GM21576 (cell line): ENCODE data around the gene METTL22.

Experiments
- ATAC-seq: cut with Tn5 transposase; IDR thresholded peaks from one replicate; pipeline ENCODE4 v1.9.1; 2021; ENCODE audit warnings: mild to moderate bottlenecking, moderate library complexity; ENCODE audit not compliant: unreplicated experiment

METTL22 gene

DNA sequence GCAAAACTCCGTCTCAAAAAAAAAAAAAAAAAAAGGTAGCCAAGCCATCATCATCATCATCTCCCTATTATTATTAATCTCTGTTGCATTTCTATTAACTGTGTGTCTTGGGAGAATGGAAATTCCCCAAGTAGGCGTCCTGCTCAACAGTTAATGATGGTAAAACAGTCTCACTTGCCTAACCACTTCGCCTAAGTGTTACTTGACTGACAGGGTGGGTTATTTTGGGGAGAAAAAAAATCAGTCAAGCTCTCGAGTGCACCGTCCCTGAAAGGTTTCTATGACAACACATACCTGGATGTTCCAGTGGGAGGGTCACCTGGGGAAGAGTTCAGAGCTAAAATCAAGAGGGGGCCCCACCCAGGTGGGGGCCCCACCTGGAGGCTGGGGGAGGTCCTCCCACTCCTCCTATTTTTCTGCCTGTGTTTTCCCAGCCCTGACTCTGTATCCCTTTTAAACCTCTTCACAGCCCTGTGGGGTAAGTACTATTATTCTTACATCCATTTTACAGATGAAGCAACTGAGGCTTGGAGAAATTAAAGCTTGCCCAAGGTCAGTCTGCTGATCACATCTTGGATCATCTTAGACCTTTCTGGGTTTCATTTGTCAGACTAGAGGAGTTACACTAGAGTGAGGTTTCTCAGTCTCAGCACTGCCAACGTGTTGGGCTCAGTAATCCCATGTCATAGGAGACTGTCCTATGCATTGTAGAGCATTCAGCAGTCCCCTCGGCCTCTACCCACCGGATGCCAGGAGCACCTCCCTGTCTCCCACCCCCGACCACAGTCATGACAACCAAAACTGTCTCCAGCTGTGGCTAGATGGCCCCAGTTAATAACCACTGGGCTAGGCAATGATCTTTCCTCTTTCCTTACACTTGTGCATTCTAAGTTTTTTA lies 41.9 kb downstream of the METTL22 start:
- no peak for ATAC-seq

DNA sequence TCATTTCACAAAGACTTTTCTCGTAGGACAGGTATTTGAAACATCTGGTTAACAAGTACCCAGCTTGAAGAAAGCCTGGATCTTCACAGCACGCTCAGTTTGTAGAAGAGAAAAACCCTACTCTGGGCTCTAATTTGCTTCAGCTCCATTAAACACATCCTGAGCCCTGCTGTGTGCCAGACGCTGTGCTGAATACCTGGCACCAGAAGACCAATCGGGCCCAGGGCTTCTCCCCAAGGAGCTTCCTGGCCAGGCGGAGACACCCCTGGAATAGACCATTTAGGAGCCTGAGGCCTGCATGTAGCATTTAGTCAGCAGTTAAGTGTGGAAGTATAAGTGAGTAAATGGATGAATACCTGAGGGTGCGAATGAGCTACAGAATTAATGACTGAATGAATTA lies 44.0 kb downstream of the METTL22 start:
- no peak for ATAC-seq

DNA sequence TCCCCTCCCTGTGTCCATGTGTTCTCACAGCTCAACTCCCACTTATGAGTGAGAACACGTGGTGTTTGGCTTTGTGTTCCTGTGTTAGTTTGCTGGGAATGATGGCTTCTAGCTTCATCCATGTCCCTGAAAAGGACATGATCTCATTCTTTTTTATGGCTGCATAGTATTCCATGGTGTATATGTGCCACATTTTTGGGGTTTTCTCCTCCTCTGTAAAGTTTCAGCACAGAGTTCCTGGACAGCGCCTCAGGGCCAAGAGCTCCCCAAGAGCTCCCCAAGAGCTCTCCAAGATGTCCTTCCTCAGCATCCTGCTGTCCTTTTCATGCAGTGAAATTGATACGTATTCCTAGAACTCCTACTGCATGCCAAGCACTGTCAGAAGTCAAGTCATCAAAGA lies 46.0 kb downstream of the METTL22 start:
- ATAC-seq = no peak

DNA sequence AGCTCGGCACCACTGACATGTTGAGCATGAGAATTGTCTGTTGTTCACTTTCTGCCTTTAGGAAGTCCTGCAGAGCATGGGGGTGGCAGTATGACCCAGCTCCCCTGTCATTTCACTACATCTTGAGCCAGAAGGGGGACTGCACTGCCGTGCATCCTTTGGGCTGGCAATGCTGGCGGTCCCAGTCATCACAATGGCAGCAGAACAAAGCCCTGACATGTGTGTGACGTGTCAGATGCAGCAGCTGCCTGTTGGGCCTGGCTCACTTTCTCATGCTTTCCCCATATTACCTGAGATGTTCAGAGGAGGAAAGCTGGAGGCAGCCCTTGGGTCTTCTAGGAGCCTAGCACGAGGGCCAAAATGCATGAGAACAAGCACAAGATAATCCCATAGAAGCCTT lies 46.6 kb downstream of the METTL22 start:
- ATAC-seq = no peak

DNA sequence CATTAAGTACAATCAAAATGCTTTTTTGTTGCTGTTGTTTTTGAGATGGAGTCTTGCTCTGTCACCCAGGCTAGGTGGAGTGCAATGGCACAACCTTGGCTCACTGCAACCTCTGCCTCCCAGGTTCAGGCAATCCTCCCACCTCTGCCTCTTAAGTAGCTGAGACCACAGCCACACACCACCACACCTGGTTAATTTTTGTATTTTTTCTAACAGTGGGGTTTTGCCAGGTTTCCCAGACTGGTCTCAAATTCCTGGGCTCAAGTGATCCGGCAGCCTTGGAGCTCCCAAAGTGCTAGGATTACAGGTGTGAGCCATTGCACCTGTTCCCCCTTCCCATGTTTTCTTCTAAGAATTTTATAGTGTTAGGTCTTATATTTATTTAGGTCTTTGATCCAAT lies 48.0 kb downstream of the METTL22 start:
- no peak for ATAC-seq

DNA sequence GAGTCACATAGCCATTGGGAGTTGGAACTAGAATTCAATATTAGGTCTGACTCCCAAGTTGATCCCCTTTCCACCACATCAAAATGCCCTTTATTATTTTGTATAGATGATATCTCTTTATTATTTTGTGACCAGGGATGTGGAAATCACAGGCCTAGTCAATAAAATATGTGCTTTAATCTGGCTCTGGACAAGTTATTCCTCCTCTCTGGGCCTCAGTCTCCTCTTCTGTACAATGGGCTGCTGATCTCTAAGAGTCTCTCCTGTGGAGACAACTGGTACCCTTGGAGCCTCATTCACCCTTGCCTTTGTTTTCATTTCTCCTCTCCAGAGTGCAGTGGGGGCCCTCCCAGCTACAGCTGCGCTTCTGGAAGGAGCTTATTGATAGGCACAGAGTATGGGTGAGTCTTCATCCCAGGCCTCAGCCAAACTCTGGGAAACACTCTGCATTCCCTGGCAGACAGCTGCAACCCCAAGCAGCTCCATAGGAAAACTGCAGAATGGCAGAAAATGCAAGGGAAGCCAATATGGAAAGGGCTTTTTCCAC lies 48.6 kb downstream of the METTL22 start:
- no peak for ATAC-seq

DNA sequence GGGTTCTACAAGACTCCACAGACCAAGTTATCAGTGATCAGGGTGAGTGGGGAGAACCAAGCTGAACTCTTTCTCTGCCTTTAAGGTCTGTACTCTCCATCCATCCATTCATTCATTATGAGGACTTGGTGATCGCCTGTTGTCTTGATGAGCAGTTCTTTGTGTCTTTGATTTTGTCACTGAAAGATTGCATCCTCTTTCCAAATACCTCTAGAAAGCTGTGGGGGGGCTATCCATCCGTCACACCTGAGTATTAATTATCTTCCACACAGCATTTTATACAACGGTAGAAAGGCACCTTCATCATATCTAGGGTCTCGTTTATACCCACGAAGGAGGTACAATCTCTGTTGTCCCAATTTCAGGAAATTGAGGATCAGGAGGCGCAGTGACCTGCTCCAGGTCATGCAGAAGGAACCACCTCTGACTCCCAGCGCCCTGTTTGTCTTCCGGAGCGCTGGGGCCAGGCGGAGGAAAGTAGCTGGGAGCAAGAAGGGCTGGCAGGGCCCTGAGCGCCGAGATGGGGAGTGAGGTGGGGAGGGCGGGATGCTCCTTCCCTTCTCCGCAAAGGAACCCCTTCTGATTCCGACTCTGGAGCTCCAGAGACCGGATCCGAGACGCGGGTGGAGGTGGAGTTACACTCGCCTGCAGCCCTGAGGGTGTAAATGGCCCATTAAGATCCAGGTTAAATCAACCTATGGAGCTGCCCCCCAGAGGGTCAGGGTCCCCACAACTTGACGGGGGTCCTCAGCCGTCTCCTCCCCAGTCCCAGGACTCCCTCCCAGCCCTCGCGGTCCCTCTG lies 52.3 kb downstream of the METTL22 start:
- ATAC-seq = peak; percentile 38

DNA sequence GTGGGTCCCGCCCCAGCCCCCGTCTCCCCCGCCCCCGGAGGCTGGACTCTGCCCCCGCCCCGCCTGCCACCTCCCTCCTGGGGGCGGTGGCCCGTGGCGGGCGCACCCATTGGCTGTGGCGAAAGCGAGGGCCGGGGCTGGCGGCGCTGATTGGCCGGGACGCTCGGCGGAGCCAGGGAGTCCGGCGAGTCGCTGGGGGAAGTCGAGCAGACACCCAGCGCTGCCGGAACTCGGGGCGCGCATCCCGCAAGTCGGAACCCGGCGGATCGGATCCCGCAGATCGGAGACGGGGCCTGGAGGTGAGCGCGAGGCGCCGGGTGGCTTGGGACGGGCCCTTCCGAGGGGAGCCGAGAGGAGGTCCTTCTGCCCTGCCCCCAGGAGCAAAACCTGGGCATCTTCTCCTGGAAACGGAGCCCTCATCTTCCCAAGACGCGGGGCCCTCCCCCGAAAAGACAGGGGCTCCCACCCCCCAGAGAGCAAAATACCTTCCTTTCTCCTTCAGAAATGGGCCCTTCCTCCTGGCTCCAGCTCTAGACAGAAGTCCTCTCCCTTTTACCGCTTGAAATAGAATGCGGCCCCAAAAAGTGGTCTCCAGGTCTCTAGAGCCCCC lies 53.0 kb downstream of the METTL22 start, which contains the start of gene ABAT:
Gene ABAT (plus strand): TSS at position 205 of the 610 bp plus-strand sequence. CDS start 61,123 bp downstream, outside the sequence.
- ATAC-seq = peak; percentile 100

DNA sequence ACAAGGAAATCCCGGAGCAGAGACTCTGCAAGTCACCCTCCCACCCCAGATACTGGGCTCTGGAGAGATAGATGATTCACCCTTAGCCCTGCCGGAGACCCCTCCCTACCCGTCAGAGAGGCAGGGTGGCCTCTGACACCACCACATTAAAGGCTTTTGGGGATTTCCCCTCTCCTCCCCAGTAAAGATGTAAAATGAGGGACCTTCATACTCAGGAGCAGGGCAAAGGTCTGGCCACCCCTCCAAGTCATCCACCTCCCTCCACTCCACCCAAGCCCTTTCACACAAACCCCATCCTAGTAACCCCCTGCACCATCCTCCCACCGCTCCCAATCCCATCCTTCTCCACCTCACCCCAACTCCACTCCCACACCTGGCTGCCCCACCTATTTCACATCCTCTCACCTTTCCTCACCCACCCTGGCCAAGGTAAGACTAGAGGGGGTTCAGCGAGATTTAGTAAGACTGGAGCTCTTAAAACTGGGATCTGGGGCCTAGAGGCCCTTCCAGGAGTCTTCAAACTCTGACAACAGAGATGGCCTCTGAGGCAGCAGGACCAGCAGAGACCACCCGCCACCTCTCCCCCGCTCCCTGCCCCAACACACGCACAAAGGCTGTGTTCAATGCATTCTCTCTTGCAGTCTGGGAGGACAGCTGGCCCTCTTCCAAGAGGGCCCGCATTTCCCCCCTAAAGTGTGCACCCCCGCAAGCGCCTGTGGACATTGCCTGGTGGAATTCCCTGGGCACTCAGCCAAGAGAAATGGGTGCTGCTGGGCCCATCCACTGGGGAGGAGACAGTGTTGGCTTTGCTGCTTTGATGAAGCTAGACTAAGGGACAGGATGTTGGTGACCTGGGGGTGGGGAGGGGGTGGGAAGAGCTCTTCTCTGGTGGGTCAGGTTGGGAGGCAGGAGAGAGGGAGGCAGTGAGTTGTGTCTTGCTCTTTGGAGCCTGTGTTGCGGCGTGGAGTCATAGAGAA lies 54.0 kb downstream of the METTL22 start:
- ATAC-seq = no peak

DNA sequence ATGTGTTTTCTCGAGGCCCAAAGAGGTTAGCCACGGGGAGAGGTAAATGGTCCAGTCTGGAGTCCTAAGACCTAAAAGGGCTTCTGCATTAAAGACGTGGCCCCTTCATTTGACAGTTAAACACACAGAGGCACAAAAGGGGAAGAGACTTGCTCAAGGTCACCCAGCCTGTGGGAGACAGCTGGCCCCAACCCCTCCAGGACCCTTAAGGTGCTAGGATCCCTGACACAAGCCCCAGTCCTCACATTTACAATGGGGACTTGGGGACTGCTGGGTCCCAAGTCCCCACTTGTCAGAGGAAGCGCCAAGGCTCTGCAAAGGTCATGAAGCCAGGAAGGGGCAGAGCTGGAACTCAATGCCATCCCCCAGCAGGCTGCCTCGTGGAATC lies 54.7 kb downstream of the METTL22 start:
- ATAC-seq = no peak

DNA sequence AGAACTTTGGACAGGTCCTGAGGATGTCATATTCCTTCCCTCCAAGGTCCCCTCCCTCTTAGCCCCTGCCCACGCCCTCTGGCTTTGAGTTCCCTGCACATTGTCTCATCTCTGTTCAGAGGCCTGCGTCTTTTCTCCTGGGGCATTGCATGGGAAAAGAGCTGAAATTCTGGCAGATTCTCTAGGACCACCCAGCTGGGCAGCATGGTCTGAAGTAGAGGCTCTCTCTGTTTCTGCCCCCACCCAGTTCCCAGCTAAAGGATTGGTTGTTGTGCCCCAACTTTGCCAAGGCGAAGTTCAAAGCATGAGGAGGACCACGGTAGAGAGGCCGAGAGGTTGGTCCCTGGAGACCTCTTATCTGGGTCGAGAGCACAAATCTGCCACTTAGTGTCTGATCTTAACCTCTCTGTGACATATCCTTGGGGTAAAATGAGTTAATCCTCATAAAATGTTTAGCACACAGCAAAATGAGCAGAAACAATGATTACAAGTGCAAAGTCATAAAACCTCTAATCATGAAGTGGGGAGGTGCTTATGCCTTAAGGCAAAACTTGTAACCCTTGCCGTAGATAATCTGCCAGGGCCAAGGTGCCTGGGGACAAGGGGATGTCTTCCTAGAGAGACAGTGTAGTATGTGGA lies 55.4 kb downstream of the METTL22 start:
- ATAC-seq = no peak

DNA sequence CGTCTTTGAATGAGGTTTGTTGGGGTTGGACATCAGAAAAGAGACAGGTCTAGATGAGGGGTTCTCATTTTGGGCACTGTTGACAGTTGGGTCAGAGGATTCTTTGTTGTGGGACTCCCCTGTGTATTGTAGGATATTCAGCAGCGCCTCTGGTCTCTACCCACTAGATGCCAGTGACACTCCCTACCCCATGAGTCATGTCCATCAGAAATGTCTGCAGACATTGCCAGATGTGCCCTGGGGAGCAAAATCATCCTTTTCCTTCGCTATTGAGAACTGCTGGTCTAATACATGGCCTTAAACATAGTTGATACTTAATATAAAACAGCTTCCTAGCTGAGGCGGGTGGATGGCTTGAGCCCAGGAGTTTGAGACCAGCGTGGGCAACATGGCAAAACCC lies 56.0 kb downstream of the METTL22 start:
- ATAC-seq = no peak

DNA sequence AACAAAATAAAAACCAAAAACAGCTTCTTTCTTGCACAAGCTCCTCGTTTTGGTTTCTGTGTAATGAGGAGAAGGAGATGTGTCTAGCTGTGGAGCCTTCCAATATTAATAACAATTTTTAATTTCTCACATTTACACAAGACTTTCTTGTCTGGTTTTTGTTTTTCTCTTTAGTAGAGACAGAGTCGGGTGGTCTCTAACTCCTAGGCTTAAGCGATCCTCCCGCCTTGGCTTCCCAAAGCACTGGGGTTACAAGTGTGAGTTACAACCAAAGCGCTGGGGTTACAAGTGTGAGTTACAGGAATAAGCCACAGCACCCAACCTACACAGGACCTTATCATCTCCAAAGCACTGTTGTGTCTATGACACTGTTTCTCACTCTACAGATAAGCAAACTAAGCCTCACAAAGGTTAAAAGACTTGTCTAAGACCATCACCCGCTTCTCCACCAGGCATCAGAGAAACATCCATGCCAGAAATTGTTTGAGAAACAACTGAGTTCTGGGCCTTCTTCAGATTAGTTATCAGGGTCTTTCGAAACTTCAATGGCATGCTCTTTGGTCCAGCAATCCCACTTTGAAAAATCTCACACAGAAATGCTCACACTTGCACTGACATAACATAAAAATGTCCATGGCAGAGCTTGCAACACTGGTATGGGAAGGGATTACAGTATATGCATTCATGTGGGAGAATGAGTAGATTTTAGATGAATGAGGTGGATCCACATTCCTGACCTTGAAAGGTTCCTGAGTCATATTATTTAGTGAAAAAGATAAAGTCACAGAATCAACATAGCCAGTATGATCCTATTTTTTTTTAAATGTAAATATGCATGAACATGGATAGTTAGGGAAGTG lies 56.8 kb downstream of the METTL22 start:
- ATAC-seq = no peak

DNA sequence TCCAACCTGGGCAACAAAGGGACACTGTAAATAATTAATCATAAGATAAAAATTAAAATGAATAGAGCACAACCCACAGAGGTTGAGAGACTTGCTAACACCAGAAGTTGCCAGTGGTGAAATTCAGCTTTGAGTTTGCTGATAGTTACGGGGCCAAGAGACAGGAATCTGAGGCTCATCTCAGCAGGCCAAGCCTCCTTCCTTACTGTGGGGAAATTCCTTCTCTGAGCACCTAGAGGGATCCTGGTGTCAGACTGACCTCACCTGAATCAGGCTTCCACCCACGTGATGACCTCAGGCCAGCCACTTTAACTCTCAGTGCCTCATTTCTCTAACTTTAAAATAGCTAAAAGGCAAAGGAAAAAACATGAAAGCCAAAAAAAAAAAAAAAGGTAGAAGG lies 57.7 kb downstream of the METTL22 start:
- ATAC-seq = no peak

DNA sequence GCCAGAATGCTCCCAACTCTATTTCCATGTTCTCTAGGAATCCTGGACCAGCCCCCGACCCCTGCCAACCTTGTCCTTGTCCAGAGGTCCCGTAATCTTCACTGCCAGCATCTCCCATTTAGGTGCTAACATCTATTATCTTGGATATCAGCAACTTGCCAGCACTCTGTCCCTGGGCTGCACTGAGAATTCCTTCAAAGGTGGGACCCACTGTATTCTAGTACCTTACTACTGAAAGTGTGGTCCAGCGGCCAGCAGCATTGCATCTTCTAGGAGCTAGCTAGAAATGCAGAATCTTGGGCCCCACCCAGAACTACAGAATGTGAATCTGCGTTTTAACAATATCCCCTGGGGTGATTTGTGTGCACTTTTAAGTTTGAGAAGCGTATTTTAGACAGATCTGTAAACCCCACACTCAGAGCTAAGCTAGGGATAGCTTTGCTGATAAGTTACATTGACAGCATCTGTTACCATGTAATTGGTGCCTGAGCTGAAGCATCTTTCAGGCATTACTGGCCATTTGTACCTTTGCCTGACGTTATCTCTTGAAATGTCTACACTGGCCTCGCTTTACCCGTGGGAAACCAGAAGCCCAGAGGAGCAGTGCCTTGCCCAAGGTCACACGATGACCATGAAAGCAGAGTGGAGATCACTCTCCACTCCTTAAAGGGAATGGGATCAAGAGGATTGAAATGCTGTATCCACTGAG lies 61.2 kb downstream of the METTL22 start:
- ATAC-seq = no peak

DNA sequence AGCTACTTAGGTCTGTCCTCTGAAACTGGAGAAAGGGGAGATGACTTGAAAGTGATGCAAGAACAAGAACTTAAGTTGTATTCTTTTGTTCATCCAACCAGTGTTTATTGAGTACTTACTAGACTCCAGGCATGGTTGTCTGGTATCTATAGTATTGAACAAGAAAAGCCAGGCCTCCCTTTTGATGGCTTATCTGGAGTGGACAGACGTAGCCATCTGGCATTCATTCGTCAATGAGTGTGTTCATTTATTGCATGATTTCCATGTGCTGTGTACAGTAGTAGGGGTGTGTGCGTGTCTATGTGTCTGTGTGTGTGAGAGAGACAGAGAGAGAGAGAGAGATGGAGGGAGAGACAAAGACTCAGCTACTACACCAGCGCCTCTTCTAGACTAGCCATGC lies 62.1 kb downstream of the METTL22 start:
- no peak for ATAC-seq

DNA sequence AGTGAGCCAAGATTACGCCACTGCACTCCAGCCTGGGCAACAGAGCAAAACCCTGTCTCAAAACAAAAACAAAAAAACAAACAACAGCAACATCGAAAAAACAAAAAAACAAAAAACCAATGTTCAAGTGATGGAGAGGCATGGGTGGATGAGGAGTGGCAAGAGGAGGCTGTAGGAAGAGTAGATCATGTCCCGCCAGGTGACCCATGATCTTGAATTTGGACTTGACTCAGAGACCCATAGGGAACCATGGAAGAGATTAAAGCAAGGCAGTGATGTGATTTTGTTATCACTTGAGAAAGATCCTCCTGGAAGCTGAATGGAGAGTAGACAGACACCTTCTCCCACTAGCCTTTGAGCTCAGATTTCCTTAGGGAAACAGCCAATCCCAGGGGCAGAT lies 64.1 kb downstream of the METTL22 start:
- ATAC-seq = no peak

DNA sequence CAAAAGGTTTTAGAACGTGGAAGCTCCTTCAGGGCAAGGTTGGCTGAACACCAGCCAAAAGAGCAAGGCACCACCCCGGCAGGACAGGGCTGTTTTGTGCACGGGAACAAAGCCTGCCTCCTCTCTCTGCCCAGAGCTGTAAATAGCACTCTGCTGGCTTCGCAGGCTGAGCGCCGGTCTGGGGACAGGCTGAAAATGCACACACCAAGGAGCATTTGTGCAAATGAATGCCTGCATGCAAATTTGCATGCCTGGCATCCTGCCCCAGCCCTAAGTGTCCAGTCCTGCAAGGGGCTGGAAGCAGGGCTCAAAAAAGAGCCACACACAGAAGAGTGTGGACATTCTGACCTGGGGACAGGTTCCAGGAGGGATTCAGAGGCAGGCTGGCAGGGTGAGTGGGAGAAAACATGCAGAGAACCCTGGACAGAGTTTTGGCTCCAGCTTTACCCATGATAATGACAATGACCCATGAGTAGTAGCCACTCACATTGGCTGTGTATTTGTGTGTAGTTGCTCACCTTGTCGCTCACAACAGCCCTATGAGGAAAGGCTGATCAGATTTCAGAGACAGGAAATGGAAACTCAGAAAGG lies 64.6 kb downstream of the METTL22 start:
- no peak for ATAC-seq
